Tibial artery (tissue), 4 donors: ENCODE measurements around the gene SPRR5.

Source experiments
- DNase-seq, 2 donors: peaks; one replicate each; pipeline ENCODE4 v3.0.0-alpha.2; 2019
- H3K27ac ChIP-seq, 2 donors: fragments of 200-600 bp; sonication (generic) in 1 of 2; 1 replicate in 1 of 2; 2 replicates in 1 of 2; pipeline ENCODE4 v1.5.1; 2018 to 2019; ENCODE audit warnings: mild to moderate bottlenecking in 1 of 2
- H3K27me3 ChIP-seq, 2 donors: fragments of 200-600 bp; sonication (generic) in 1 of 2; one replicate each; pipeline versions ENCODE4 v1.5.1 to v1.6.0; 2016 to 2019
- H3K36me3 ChIP-seq, 3 donors: fragments of 200-600 bp; sonication (generic) in 2 of 3; one replicate each; pipeline ENCODE4 v1.5.1; 2016 to 2019; ENCODE audit warnings: mild to moderate bottlenecking in 2 of 3
- H3K4me1 ChIP-seq, 4 donors: fragments of 200-600 bp; sonication (generic) in 2 of 4; 1 replicate in 3 of 4; 2 replicates in 1 of 4; pipeline ENCODE4 v1.5.1; 2016 to 2019
- H3K4me3 ChIP-seq, 2 donors: fragments of 200-600 bp; sonication (generic) in 1 of 2; 1 replicate in 1 of 2; 2 replicates in 1 of 2; pipeline ENCODE4 v1.5.1; 2018 to 2019; ENCODE audit warnings: mild to moderate bottlenecking in 2 of 2
- H3K9me3 ChIP-seq, 3 donors: fragments of 200-600 bp; sonication (generic) in 1 of 3; one replicate each; pipeline ENCODE4 v1.5.1; 2016 to 2019
- intact Hi-C: fragments of 100-400 bp; cut with DNase I; formaldehyde crosslinking; loops from one replicate; pipeline ENCODE4 v1.15.0; 2023; ENCODE audit warnings: low total_unique reads
- TF ChIP-seq, protein P1 (sequence below), 2 experiments: fragments of 200-600 bp in 1 of 2; fragments of 450-650 bp in 1 of 2; IDR thresholded peaks; one replicate each; pipeline ENCODE4 v1.5.1; 2017 to 2019; ENCODE audit warnings: antibody characterized with exemption in 2 of 2, mild to moderate bottlenecking in 1 of 2, moderate library complexity in 1 of 2

The SPRR5 gene

DNA sequence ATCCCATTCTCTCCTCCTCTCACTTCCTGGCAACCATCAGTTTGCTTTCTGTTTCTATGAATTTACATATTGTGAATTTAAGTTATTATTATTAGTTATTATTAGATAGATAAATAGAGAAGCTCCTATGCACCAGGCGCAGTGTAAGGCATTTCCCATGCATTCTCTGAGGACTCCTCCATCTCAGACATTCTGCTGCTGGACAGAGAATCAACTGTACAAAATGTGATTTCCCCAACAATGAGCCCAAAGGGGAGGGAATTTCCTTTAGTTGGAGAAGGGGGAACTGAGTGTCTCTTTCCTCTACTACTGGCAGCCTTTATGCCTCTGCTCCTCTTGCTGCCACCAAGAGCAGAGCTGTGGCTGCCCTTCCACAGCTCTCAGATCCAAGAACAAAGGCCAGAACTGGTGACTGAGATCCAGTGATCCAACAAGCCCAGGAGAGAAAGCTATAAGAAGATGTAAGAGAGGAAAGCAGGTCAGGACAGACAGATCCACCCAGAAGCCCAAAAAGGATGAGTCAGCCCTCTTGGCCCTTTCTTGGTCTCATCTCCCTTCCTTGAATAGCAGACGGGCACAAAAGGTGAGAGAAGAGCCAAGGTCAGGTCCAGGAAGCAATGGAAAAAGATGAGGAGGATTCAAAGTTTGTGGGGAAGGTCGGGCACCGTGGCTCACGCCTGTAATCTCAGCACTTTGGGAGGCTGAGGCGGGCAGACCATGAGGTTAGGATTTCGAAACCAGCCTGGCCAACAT lies 42.1 kb upstream of the SPRR5 start:
- Histone ChIP-seq H3K4me1 (no peaks in the 10 kb centered on the region), H3K4me3 (no peak overlapping the region), H3K27ac (no peak overlapping the region), H3K27me3 (peaks cover 0 to 6% of the 10 kb centered on the region in 2 donors), H3K36me3 (no peaks in the 10 kb centered on the region), H3K9me3 (no peaks in the 10 kb centered on the region)
- TF ChIP-seq, protein P1, sequence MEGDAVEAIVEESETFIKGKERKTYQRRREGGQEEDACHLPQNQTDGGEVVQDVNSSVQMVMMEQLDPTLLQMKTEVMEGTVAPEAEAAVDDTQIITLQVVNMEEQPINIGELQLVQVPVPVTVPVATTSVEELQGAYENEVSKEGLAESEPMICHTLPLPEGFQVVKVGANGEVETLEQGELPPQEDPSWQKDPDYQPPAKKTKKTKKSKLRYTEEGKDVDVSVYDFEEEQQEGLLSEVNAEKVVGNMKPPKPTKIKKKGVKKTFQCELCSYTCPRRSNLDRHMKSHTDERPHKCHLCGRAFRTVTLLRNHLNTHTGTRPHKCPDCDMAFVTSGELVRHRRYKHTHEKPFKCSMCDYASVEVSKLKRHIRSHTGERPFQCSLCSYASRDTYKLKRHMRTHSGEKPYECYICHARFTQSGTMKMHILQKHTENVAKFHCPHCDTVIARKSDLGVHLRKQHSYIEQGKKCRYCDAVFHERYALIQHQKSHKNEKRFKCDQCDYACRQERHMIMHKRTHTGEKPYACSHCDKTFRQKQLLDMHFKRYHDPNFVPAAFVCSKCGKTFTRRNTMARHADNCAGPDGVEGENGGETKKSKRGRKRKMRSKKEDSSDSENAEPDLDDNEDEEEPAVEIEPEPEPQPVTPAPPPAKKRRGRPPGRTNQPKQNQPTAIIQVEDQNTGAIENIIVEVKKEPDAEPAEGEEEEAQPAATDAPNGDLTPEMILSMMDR (IDR thresholded peaks at IDR 0.05) = no peak
- no peak for DNase-seq
- intact Hi-C loops = no loop called here

- Histone ChIP-seq H3K4me3 (no peak overlapping the region), H3K4me1 (no peaks in the 10 kb centered on the region), H3K9me3 (no peaks in the 10 kb centered on the region), H3K36me3 (no peaks in the 10 kb centered on the region), H3K27ac (no peak overlapping the region), H3K27me3 (peaks cover 0 to 9% of the 10 kb centered on the region in 2 donors)
- DNase-seq = no peak
- TF ChIP-seq, protein P1 (IDR thresholded peaks at IDR 0.05) = no peak
- intact Hi-C loops = no loop called here
These were observed 40.9 kb upstream of the SPRR5 start for GRCh38 chr1:152906023-152906565.

- Histone ChIP-seq H3K4me3 (no peak within 1 kb of the TSS), H3K4me1 (no peaks in the 10 kb centered on the region), H3K27me3 (peaks cover 0 to 9% of the 10 kb centered on the region in 2 donors), H3K27ac (no peak within 1 kb of the TSS), H3K9me3 (no peaks in the 10 kb centered on the region), H3K36me3 (no peaks in the 10 kb centered on the region)
- TF ChIP-seq, protein P1 (IDR thresholded peaks at IDR 0.05) = no peak
- intact Hi-C loops = no loop called here
- DNase-seq = no peak
These were observed 39.1 kb upstream of the SPRR5 start, which contains the start of gene IVL for GRCh38 chr1:152907686-152908601. TSS of gene IVL (plus strand) at chr1:152908546. CDS start at chr1:152909798, 1,252 bp downstream.

GRCh38 chr1:152909206-152909605 lies 37.8 kb upstream of the SPRR5 start:
- H3K4me3 ChIP-seq = no peak overlapping the region
- no peak for DNase-seq
- TF ChIP-seq, protein P1 (IDR thresholded peaks at IDR 0.05) = no peak
- no peaks in the 10 kb centered on the region for H3K4me1 ChIP-seq
- H3K9me3 ChIP-seq = no peaks in the 10 kb centered on the region
- no peaks in the 10 kb centered on the region for H3K36me3 ChIP-seq
- H3K27me3 ChIP-seq = peaks cover 0 to 9% of the 10 kb centered on the region in 2 donors
- H3K27ac ChIP-seq = no peak overlapping the region
- intact Hi-C loops = no loop called here

DNA sequence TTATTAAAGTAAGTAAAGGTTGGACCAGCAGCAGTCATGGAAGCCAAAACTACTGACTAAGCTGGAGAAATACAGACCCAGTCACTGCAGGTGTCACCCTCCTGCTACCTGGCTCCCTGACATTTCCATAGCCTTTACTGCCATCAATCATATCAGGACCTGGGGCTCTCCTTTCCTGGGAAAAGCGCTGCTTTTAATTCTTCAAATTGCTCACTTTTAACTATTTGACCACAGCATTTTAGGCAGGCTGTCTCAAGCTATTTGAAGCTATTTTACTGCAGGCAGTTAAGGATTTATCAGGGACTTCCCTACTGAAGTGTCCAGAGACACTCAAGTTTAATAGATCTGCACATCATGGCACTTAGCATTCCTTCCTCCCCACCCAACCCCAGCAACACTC lies 34.5 kb upstream of the SPRR5 start:
- intact Hi-C loops = no loop called here
- Histone ChIP-seq H3K27ac (no peak overlapping the region), H3K36me3 (no peaks in the 10 kb centered on the region), H3K4me1 (no peaks in the 10 kb centered on the region), H3K27me3 (peaks cover 0 to 9% of the 10 kb centered on the region in 2 donors), H3K9me3 (no peaks in the 10 kb centered on the region), H3K4me3 (no peak overlapping the region)
- no peak for DNase-seq
- TF ChIP-seq, protein P1 (IDR thresholded peaks at IDR 0.05) = no peak
